Measurements from ENCODE around the gene UTS2B.
"Not testable (repeated sequence)": the region's sequence is repeated elsewhere in the genome, so short reads cannot be mapped to it uniquely, and the experiment has no call there.

Gene UTS2B

DNA sequence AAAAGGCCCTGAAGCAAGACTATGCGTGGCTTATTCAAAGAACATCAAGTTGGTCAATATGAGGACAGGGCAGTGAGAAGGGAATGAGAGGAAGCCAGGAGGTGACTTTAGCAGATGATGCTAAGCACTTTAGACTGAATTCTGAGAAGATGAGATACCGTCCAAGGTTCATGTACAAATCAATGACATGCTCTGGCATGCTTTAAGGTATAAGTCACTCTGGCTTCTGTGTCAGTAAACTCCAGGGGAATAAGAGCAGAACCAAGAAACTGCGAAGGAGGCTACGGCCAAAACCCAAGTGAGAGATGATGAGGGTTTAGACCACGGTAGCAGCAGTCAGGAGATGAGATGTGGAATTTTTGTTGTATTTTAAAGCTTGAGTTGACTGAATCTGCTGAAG lies 10.0 kb downstream of the UTS2B start:
- no peak for DNase-seq

DNA sequence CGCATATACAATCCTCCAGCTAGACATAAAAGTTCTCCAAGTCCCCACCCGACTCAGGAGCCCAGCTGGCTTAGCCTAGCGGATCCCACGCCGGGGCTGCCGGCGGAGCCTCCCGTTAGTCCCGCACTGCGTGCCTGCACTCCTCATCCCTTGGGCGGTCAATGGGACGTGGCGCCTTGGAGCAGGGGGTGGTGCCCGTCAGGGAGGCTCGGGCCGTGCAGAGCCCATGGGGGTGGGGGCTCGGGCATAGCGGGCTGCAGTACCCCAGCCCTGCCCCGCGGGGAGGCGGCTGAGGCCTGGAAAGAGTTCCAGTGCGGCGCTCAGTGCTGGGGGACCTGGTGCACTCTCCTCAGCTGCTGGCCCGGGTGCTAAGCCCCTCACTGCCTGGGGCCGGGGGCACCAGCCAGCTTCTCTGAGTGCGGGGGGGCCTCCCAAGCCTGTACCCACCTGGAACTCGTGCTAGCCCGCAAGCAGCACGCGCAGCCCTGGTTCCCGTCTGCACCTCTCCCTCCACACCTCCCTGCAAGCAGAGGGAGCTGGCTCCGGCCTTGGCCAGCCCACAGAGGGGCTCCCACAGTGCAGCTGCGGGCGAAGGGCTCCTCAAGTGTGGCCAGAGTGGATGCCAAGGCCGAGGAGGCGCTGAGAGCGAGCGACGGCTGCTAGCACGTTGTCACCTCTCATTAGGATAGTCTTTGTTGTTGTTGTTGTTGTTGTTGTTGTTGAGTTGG lies 13.3 kb downstream of the UTS2B start:
- DNase-seq = no peak

- DNase-seq = no peak
Measured at GRCh38 chr3:191314109-191314728, 16.1 kb downstream of the UTS2B start.

- no peak for DNase-seq
Measured at GRCh38 chr3:191313296-191313695, 17.0 kb downstream of the UTS2B start.

- DNase-seq = no peak
Measured at GRCh38 chr3:191307341-191307740, 23.0 kb downstream of the UTS2B start.

DNA sequence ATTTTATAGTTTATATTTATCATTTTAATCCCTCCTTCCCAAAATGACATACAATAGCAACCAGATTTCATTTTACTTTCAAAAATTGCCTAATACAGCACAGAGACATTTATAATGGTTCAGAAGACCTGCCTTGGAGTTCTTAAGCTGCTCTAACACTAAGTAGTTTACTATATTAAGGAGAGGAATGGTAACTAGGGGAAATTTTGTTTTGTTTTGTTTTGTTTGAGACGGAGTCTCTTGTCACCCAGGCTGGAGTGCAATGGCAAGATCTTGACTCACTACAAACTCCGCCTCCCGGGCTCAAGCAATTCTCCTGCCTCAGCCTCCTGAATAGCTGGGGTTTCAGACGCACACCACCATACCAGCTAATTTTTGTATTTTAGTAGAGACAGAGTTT lies 23.9 kb downstream of the UTS2B start:
- no peak for DNase-seq

DNA sequence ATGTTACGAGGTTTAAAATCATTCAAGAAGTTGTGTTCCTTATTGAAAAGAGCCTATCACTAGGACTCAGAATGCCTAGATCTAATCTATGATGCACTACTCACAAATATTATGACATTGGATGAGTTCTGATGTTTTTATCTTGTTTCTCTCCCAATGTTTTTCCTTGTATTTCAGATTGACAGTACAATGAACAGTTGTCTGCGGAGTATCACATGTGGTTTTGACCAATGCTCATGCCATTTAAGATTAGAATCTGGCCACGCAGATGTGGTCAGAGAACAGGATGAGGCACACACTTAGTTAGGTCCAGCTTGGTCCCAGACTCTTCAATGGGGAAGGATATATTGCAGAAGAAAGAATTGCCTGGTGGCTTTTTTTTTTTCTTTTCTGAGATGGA lies 26.7 kb downstream of the UTS2B start:
- no peak for DNase-seq

- DNase-seq = no peak
Measured at GRCh38 chr3:191302451-191302850, 27.9 kb downstream of the UTS2B start.

- no peak for DNase-seq
Measured at GRCh38 chr3:191301782-191302411, 28.4 kb downstream of the UTS2B start.

DNA sequence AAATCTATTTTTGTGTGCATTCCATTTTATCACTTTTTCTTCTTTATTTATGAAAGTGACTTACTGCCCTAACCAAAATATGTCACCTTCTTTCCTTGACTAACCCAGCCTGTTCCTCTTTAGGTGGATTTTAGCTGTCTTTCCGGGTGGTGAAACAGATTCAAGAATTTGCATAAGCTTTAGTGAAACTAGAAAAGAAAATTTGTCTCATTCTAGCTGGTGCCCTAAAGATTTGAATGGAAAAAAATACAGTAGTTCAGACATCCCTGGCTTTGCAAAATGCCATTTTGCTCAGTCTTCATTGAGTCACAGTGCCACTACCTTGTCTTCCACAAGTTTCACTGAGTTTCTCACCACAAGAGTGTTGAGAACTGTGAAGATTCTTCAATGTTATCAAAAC lies 29.3 kb downstream of the UTS2B start:
- no peak for DNase-seq

GRCh38 chr3:191300422-191300821 lies 29.9 kb downstream of the UTS2B start:
- DNase-seq = no peak

- no peak for DNase-seq
Measured at GRCh38 chr3:191298846-191299245, 31.5 kb downstream of the UTS2B start.

- DNase-seq = no peak
Measured at GRCh38 chr3:191296041-191296541, 34.2 kb downstream of the UTS2B start.

GRCh38 chr3:191294291-191294690 lies 36.0 kb downstream of the UTS2B start:
- no peak for DNase-seq

DNA sequence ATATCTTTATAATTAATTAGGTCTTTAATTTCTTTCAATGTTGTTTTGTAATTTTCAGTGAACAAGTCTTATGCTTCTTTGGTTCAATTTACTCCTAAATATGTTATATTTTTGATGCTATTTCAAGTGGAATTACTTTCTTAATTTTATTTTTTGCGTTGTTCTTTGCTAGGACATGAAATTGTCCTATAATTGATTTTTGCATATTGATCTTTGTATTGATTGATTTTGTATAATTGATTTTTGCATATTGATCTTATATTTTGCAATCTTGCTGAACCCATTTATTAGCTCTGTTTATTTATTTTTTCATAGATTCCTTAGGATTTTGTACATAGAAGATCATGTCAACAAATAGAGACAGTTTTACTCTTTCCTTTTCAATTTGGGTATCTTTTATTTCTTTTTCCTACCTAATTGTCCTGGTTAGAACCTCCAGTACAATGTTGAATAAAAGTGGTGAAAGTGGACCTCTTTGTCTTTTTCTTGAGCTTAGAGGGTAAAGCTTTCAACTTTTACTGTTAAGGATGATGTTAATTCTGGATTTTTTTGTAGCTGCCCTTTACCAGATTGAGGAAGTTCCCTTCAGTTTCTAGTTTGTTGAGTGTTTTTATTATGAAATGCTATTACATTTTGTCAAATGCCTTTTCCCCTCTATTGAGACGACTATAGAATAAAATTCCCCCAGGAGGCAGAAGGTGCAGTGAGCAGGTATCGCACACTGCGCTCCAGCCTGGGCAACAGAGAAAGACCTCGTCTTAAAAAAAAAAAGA lies 37.9 kb downstream of the UTS2B start:
- no peak for DNase-seq

DNA sequence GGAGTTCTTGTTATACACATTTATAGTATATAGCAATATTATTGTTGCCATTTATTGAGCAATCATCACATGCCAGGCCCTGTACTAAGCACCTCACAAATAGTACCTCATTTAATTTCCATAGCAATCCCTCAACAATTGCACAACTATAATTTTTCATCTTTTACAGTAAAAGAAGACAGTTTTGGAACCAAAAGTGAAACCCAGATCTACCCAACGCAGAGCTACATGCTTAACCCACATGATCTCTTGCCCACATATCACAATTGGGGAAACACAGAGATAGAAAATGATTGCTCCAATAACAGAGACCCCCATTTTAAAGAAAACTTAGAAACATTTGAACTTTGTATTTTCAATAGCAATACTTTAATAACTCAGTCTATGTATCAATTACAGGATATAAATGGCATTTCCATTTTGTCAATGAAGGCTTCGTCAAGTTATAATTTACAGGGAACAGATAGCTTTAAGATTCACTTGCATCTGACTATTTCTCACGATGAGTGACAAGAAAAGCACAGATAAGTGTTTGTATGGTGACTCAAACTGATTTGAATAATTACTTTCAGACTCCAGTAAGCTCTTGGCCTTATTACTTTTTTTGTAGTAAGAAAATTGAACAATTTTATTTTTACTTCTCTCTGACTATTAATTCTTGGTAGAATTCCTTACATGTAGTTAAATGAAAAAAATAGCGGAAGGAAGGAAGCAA lies 39.9 kb downstream of the UTS2B start:
- DNase-seq = no peak

DNA sequence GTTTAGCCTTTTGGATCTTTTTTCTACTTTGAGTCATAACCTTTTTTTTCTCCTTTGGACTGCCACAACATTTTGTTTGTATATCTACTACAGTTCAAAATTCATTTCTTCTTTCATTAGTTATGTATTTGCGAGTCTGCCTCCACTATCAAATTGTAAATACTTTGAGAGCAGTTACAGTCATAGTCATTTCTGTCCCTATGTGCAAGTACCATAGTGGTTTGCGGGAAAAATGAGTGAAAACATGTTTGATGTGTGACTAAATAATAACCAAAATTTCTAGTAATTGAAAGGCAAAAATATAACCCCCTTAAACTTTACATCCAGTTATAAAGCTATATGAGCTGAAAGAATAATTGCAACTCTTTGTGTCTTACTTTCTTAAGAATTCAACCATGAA lies 46.9 kb downstream of the UTS2B start:
- no peak for DNase-seq

DNA sequence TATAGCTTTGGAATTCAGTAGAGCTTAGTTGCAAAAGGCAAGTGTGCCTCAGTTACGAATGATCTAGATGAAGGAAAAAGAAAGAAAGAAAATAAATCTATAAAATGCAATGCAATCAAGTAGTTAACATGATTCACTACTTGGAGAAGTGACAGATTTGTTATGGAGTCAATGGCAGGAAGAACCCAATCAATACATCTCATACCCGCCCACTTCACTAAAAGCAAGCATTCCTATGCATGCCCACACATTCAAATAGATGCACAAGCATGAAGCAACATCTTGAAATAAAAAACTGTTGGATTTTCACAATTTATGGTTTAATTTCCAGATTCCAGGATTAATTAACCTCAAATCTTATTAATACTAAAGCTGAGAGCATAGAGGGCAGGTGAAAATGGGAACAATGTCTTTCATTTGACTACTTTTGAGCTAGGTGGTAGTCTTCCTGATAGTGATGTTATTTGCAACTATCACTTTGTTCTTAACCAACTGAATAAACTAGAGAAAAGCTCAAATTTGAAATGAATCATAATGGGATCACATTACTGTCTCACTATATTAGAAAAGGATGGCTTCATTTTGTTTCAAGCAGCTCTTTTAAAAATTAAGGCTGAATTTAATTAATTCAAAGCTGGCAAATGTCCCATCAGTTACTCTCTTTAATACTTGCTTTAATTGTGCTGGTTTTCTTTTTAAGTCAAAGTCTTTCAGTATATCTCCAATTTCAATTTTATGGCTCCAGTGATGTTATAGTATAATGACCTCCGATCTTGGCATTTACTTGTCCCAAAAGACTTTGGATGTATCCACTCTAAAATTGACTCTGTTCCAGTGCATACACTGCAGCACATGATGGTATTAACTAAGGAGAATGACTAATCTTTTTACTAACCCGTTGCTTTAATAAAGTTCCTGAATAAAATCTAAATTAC lies 47.8 kb downstream of the UTS2B start:
- no peak for DNase-seq

DNA sequence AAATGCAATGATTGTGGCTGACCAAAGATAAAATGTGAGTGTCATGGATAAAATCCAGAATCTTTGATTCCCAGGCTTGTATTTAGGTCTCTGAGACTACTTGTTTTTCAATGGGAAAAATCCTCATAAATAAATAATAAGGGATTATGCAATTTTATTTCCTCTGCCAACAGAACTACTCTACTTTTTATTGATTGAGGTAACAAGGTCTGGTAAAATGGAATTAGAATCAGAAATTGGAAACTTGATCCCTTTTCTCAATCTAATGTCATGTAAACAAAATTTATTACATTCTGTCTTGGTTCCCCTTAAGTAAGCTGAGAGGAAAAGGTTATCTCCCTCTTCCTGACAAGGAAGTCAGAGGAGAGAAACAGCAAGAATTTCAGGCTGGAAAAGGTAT lies 49.4 kb downstream of the UTS2B start:
- no peak for DNase-seq

GRCh38 chr3:191280111-191280510 lies 50.2 kb downstream of the UTS2B start:
- DNase-seq = no peak

GRCh38 chr3:191275751-191276150 lies 54.6 kb downstream of the UTS2B start:
- DNase-seq = no peak

- not testable (repeated sequence) for DNase-seq
Measured at GRCh38 chr3:191275244-191275643, 55.1 kb downstream of the UTS2B start.

Data from cortex of kidney (tissue), 1 donor.